ENCODE measurements around the gene VASH1. TPM values are rescaled to one million over a fixed set of nuclear protein-coding genes. Genes with fewer than 3 reads are reported as not detected.

The VASH1 gene
- total and polyA plus RNA-seq, 2 experiments from 2014 or later: 0.78 to 2.8 TPM

- Mint-ChIP-seq H3K4me1 (peaks cover 16% of the 10 kb centered on the region), H3K9me3 (no peaks in the 10 kb centered on the region; the same call in 2 of the 3 replicates), H3K36me3 (ENCODE audit: low read depth) (peaks cover 22% of the 10 kb centered on the region), H3K27me3 (ENCODE audit: insufficient read depth, low read depth, poor library complexity) (no peaks in the 10 kb centered on the region), H3K4me3 (peak overlapping the region; percentile 90), H3K27ac (no peak overlapping the region)
- Histone ChIP-seq H3K4me3 (peak overlapping the region; percentile 93), H3K27me3 (ENCODE audit: insufficient read depth) (no peaks in the 10 kb centered on the region), H3F3A (replicated peaks; ENCODE audit: low read depth) (no peaks in the 10 kb centered on the region), H3K27ac (ENCODE audit: low read depth) (no peak overlapping the region), H4K20me1 (replicated peaks; ENCODE audit: insufficient read depth) (no peaks in the 10 kb centered on the region; the same call in 1 of the 2 replicates), H3K4me2 (peak overlapping the region; percentile 100), H3K36me3 (ENCODE audit: insufficient read depth) (peaks cover 12% of the 10 kb centered on the region), H3K9me2 (ENCODE audit: insufficient read depth) (no peaks in the 10 kb centered on the region), H3K4me1 (ENCODE audit: insufficient read depth) (peaks cover 10% of the 10 kb centered on the region), H3K79me2 (replicated peaks; ENCODE audit: insufficient read depth) (peaks cover 20% of the 10 kb centered on the region), H2AFZ (peak overlapping the region; percentile 95; the same call in 1 of the 2 replicates)
- DNase-seq (ENCODE audit: low spot score): no peak
- no peak for TF ChIP-seq JUNB (IDR thresholded peaks at IDR 0.05; ENCODE audit: unreplicated experiment)
- no peak for TF ChIP-seq ZNF331 (CRISPR knock-in tag; IDR thresholded peaks at IDR 0.05; ENCODE audit: low read depth)
- no peak for TF ChIP-seq REST (IDR thresholded peaks at IDR 0.05; ENCODE audit: unreplicated experiment)
- TF ChIP-seq NANOG (IDR thresholded peaks at IDR 0.05; ENCODE audit: borderline replicate concordance): no peak
- TF ChIP-seq POLR2AphosphoS5 (IDR thresholded peaks at IDR 0.05; ENCODE audit: low read depth): no peak
- no peak for TF ChIP-seq EZH2phosphoT487 (IDR thresholded peaks at IDR 0.05; ENCODE audit: unreplicated experiment)
- TF ChIP-seq ZNF462 (CRISPR knock-in tag; IDR thresholded peaks at IDR 0.05): no peak
- TF ChIP-seq CREB1 (CRISPR knock-in tag; IDR thresholded peaks at IDR 0.05; ENCODE audit: low read depth): no peak
- TF ChIP-seq STAT1 (IDR thresholded peaks at IDR 0.05; ENCODE audit: unreplicated experiment): no peak
- TF ChIP-seq ETS1 (IDR thresholded peaks at IDR 0.05): no peak
- no peak for TF ChIP-seq EZH2 (IDR thresholded peaks at IDR 0.05; ENCODE audit: low read depth, unreplicated experiment)
- ATAC-seq: no peak
Measured at GRCh38 chr14:76811561-76811960, 50.3 kb downstream of the VASH1 start.
